ENCODE data around the gene CDKAL1.

- TF ChIP-seq CTCF (IDR thresholded peaks at IDR 0.05 in 2 of 3, conservative IDR thresholded peaks at IDR 0.05 in 1 of 3; ENCODE audit: control insufficient read depth in 2 of 3, extremely low read depth in 1 of 3, insufficient read depth in 1 of 3, low read depth in 3 of 3, low read length in 3 of 3) (no peak), RELA (IDR thresholded peaks at IDR 0.05; ENCODE audit: borderline replicate concordance, partially characterized antibody) (no peak), E4F1 (IDR thresholded peaks at IDR 0.05; ENCODE audit: borderline replicate concordance, partially characterized antibody) (no peak), TAF1 (IDR thresholded peaks at IDR 0.05; ENCODE audit: borderline replicate concordance, low read depth, low read length) (no peak), CUX1 (IDR thresholded peaks at IDR 0.05; ENCODE audit: insufficient replicate concordance, low read depth, low read length) (no peak), CREM (IDR thresholded peaks at IDR 0.05; ENCODE audit: low read depth) (no peak), POLR2A (IDR thresholded peaks at IDR 0.05; ENCODE audit: low read depth, low read length) (no peak), SRF (IDR thresholded peaks at IDR 0.05; ENCODE audit: low read depth in 2 of 2, low read length in 2 of 2) (no peak), RAD21 (IDR thresholded peaks at IDR 0.05; ENCODE audit: insufficient read depth, low read depth, low read length) (no peak), YY1 (IDR thresholded peaks at IDR 0.05; ENCODE audit: low read depth, low read length) (no peak), REST (IDR thresholded peaks at IDR 0.05; ENCODE audit: low read depth, low read length) (no peak)
Observed at GRCh38 chr6:21270636-21271201, 736.5 kb downstream of the CDKAL1 start.
